Measurements from ENCODE around the gene FAM237B.

Gene FAM237B

DNA sequence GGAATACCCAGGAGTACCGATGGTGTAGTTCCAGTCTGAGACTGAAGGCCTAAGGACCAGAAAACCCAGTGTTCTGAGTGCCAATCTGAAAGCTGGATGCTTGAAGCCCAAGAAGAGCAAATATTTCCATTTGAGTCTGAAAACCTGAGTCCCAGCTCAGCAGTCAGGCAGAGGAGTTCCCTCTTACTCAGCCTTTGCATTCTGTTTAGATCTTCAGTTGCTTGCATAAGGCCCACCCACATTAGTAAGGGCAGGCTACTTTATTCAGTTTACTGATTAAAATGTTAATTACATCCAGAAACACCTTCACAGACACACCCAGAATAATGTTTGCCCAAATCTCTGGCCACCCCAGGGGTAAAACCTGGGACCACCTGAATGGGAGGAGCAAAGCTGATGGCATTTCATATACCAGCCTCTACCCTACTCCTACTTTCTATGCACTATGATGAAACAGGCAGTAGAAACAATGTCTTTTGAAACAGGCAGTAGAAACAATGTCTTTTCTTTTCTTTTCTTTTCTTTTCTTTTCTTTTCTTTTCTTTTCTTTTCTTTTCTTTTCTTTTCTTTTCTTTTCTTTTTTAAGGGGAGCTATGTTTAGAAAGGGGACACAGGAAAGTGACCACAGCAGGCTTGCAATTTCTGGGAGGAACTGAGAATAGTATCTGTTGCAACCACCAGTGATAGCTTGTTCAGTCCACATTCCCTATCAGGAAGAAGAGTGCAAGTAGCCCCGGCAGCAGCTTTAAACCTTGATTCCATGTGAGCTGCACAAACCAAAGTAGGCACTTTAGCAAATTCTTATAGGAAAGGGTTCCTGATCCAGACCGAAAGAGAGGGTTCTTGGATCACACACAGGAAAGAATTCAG is 30.6 kb downstream of the FAM237B start:
- no peak for DNase-seq

DNA sequence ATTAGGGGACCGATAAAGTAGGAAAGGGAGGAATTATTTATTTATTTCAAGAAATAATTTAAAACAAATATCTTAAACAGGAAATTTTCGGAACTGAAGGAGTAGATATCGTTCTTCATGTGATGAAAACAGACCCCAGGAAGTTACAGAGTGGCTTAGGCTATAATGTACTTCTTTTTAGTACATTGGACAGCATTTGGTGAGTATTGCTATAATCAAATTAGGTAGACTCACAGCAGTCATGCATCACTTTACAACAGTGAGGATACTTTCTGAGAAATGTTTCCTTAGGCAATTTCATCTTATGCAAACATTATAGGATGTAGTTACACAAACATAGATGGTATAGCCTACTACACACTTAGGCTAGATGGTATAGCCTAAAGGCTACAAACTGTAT is 33.0 kb downstream of the FAM237B start:
- DNase-seq = no peak

DNA sequence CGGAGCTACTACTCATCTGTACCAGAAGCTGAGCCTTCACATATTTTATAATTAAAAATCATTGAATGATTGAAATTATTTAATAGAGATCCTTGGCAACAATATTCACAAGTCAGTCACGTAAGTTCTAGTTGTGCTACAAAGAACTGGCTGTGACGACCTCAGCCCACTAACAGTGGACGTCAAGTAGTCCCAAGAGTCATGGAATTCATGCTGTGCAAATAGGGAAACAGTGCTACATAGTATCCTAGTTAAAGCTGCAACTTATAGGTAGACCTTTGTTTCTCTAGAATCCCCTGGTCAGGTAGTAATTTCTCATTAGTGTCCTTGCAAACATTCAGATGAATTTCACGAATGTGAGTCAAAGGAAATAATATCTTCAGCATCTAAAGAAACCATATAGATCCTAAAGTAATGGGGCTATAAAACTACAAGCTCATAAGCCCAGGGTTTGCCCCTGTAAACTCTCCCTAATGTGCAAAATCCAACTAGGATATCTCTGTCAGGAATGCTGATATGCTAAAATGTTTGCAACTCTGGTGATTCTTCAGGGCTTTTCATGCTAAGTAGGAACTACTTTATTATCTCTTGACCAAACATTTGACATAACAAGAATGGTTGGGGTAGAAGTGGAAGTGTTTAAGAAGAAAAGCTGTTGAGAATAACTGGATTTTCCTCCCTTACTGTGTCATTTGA is 44.9 kb downstream of the FAM237B start:
- DNase-seq = no peak

GRCh38 chr7:90274161-90274560 is 46.9 kb downstream of the FAM237B start:
- DNase-seq = no peak

DNA sequence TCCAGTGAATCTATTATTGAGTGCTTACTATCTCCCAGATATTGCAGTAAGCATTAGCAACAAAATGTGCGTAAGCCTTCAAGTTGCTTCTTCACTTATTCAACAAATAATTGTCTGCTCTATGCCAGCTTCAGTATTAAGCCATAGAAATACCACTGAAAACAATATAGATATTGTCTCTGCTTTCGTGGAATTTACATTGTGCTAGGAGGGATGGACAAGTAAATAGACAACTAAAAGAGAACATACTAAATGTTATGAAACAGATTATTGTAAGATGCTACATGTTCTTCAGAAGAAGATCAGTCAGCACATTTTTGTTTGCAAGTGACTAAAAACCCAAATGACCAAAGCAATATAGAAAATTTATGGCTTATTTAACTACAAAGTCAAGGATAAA is 48.9 kb downstream of the FAM237B start:
- no peak for DNase-seq

DNA sequence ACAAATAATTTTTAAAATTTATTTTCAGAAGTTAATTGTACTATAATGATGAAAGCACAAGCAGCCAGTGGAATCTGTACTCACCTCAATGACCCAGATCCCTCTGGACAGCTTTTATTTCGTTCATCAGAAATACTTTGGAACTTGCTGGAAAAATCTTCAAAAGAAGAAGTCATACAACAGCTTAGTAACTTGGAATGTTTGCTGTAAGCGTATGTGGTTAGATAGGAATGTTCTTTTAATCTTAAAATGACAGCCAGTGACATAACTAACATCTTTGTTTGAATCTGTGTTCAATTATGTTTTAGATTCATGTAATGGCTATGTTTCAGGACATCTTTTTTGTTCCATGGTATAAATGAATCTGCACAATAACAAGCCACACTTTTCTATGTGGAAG is 49.4 kb downstream of the FAM237B start:
- no peak for DNase-seq

- DNase-seq = no peak
These were observed 50.5 kb downstream of the FAM237B start for GRCh38 chr7:90270431-90271178.

GRCh38 chr7:90269163-90269562 is 51.9 kb downstream of the FAM237B start:
- no peak for DNase-seq

DNA sequence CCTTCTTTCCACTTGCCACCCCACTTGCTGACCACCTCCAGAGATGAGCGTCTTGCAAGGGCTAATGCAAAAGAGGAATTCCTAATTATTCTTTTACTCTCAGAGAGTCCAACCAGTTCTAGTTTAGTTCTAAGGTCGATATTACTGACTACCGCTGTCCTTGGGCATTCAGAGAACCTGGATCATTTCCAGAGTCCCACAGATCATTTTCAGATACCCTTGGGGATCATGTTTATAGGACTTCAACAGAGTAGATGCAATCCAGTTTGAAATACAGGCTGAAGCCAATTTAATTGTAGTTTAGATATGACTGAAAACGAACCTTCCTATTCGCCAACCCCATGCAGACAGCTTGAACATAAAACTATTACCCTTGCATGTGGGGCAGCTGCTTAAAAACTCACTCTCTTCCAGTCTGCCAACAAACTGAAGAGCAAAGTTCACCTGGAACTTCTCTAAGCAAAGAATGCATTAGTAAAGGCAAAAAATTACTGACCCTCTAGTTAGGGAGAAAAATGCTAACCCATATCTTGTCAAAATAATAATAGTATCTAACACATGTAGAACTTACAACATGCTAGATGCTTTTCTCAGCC is 53.7 kb downstream of the FAM237B start:
- DNase-seq = no peak

GRCh38 chr7:90266808-90267207 is 54.3 kb downstream of the FAM237B start:
- DNase-seq = no peak
